ENCODE data around the gene MYOM3.
"Not testable (repeated sequence)": the region's sequence is repeated elsewhere in the genome, so short reads cannot be mapped to it uniquely, and the experiment has no call there.

GRCh38 chr1:24008574-24009184 is 103.3 kb downstream of the MYOM3 start:
- not testable (repeated sequence) for TF ChIP-seq POLR2AphosphoS5, POLR2A, SPI1, TAF1 (IDR thresholded peaks at IDR 0.05; ENCODE audit: low read depth, low read length)

Data from GM12891 (cell line).